MM.1S (cell line): Measurements from ENCODE around the gene SLCO4A1.

Source experiments
- CTCF ChIP-seq: fragments of 300-600 bp; sonication (generic); IDR thresholded peaks from 2 replicates; pipeline ENCODE4 v1.5.1; 2016; ENCODE audit warnings: antibody characterized with exemption, low read length, mixed read lengths
- EZH2 ChIP-seq: fragments of 300-600 bp; sonication (generic); optimal IDR thresholded peaks from 2 replicates; pipeline ENCODE3; 2017; ENCODE audit warnings: low read depth, mild to moderate bottlenecking, antibody characterized with exemption, low read length, mixed read lengths
- EZH2phosphoT487 ChIP-seq: fragments of 300-600 bp; sonication (generic); IDR thresholded peaks from 2 replicates; pipeline ENCODE4 v1.6.1; 2018; ENCODE audit warnings: antibody characterized with exemption, low read length

- no peak for TF ChIP-seq CTCF
- TF ChIP-seq EZH2phosphoT487: no peak
- TF ChIP-seq EZH2: no peak
These were observed 19.3 kb upstream of the SLCO4A1 start for GRCh38 chr20:62622877-62623487.
